GM19025 (cell line): ENCODE measurements around the gene DBN1.
A peak's percentile ranks its signal among the peaks of the same experiment; 100 is the strongest.

Source experiments
- ATAC-seq: cut with Tn5 transposase; IDR thresholded peaks from one replicate; pipeline ENCODE4 v1.9.1; 2021; ENCODE audit warnings: mild to moderate bottlenecking, low read depth, moderate library complexity; ENCODE audit not compliant: unreplicated experiment

Gene DBN1

GRCh38 chr5:177457852-177458681, 15.4 kb downstream of the DBN1 start:
- ATAC-seq, result no peak

- ATAC-seq, result no peak
Observed at GRCh38 chr5:177456976-177457851, 16.2 kb downstream of the DBN1 start.

DNA sequence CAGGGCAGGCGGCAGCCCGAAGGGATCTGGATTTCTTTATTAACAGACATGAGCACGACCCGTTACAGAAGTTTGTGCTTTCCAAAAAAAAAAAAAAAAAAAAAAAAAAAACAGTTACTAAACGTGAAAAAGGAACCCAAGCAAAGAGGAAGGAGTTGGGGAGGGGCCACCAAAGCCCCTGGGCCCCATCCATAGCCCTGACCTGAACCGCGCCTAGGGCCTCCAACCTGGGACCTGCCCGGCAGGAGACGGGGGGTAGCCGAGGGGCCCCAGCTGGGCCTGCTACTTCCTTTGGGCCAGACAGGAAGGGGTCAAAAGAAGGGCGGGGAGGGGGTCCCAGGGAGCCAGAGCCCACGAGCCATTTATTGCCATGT, 16.9 kb downstream of the DBN1 start:
- ATAC-seq, result no peak

DNA sequence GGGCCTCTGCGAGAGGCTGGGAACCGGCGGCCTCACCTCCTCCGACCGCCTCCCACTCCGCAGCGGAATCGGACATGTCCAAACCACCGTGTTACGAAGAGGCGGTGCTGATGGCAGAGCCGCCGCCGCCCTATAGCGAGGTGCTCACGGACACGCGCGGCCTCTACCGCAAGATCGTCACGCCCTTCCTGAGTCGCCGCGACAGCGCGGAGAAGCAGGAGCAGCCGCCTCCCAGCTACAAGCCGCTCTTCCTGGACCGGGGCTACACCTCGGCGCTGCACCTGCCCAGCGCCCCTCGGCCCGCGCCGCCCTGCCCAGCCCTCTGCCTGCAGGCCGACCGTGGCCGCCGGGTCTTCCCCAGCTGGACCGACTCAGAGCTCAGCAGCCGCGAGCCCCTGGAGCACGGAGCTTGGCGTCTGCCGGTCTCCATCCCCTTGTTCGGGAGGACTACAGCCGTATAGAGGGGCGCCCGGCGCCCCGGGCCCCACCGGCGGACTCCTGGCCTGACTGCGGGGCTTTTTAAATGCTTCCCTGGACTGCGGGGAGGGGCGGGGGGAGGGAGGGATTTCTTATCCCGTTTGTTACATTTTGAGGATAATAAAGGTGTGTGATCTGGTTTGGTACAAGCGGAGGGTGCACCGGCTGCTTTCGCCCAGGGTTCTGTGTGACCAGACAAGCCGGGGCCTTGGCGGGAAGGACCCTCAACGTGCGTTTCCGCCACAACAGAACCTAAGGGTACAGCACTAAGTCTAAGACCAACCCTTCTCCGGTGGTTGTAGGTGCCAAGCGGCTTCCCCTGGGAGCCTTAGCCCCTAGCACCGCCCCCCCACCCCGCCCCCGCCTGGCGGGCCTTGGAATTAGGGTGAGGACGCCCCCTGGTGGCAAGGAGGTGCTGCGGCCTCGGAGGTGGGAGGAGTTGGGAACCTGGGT, 17.5 kb downstream of the DBN1 start:
- peak; percentile 7 for ATAC-seq

DNA sequence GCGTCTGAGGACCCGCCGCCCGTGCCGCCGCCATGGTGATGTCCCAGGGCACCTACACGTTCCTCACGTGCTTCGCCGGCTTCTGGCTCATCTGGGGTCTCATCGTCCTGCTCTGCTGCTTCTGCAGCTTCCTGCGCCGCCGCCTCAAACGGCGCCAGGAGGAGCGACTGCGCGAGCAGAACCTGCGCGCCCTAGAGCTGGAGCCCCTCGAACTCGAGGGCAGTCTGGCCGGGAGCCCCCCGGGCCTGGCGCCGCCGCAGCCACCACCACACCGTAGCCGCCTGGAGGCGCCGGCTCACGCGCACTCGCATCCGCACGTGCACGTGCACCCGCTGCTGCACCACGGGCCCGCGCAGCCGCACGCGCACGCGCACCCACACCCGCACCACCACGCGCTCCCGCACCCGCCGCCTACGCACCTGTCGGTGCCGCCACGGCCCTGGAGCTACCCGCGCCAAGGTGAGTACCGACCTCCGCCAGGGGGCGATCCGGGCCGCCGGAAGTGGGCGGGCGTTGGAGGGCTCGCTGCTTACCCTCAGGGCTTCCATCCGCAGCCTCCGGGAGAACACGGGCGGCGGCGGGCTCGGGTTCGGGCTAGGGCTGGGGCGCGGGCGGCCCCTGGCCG, 18.3 kb downstream of the DBN1 start:
- peak; percentile 42 for ATAC-seq

GRCh38 chr5:177454397-177455035, 18.9 kb downstream of the DBN1 start:
- peak; percentile 50 for ATAC-seq

DNA sequence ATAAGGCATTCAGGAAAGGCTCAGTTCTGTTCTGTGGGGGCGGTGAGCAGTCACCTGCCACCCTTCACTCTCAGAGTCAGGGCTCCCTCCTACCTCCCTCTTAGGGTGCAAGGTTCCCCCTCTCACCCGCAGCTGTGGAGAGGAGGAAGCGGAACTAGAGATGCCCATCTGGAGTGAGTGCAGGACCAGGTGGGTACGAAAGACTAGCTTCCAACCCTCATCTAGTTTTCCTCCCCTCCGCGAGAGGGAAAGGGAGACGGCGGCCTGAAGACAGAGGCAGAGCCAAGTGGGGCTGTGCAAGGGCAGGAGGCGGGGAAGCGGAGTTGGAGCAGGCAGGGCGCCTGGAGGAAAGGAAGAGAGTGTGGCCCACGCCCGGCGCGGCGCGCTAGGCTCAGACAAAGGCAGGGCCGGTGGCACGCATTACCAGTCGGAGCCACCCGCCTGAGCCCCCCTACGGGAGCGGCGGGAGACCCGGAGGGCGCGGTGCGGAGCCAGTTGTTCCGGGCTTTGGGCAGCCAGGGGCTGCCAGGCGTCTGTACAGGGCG, 19.5 kb downstream of the DBN1 start:
- ATAC-seq, result peak; percentile 1

GRCh38 chr5:177452688-177453638, 20.5 kb downstream of the DBN1 start:
- ATAC-seq, result no peak

DNA sequence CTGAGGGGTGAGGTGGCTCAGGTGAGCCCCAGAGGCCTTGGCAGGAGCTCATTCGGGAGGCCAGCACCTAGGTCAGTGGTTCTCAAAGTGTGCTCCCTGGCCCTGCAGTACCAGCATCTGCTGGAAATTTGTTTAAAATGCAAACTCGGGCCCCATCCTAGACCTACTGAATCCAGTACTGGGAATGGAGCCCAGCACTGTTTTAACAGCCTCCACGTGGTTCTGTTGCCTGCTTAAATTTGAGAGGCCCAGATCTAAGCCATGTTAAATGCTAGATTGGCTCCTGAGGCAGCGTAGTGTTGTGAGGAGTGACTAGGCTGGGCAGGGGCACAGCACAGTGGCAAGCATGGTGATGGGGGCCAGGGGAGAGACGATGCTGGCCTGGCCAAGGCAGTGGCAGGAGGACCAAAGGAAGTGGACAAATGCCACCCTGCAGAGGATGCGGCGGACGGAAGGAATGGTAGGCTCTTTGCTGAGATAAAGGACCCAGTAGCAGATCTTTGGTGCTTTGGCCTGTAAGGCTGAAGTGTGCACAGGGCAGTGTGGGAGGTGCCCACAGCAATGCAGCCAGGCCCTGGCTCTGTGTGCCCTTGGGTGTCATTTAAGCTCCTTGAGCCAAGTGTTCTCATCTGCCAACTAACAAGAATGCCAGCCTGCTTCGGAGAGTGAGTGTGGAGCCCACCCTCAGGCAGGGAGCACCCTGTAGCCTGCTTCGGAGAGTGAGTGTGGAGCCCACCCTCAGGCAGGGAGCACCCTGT, 22.6 kb downstream of the DBN1 start:
- ATAC-seq, result no peak

DNA sequence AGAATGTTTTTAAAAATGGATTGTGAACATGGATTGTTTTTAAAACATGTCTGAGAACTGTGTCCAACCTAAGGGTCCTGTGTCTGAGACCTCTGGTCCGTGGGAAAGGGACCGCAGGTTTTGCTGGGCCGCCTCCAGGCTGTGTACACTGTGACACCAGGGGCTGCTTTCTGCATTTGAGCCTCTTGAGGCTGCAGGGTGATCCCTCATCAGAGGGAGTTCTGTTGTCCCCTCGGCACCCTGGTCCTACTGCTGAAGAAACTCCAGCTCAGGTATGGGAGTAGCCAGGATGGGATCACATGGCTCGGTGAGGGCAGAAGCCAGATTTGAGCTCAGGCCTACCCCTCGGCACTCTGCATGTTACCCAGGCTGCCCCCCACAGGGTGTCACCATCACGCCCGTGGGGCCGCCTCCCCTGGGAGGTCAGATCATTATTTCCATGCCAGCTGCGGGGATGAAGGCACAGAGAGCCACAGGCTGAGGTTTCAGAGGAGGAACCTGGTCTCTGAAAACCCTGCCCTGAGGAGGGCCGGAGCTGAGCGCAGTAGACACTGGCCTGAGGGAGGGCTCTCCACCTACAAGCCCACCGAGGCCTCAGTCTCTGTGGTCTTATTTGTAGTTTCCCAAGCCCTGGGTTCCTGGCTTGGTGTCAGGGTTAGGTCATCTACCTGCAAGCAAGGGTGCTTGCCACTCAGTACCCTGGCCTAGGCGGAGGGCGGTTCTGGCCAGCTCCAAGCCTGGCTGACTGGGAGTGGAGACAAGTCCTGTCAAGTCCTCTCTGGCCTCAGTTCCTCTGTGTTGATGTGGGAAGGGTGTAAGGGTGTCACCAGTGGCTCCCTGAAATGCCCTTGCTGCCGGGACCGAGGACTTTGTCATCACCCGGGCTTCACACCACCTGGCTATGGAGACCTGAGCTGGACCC, 24.0 kb downstream of the DBN1 start:
- ATAC-seq, result no peak

- no peak for ATAC-seq
Observed at GRCh38 chr5:177448244-177448950, 25.0 kb downstream of the DBN1 start.

DNA sequence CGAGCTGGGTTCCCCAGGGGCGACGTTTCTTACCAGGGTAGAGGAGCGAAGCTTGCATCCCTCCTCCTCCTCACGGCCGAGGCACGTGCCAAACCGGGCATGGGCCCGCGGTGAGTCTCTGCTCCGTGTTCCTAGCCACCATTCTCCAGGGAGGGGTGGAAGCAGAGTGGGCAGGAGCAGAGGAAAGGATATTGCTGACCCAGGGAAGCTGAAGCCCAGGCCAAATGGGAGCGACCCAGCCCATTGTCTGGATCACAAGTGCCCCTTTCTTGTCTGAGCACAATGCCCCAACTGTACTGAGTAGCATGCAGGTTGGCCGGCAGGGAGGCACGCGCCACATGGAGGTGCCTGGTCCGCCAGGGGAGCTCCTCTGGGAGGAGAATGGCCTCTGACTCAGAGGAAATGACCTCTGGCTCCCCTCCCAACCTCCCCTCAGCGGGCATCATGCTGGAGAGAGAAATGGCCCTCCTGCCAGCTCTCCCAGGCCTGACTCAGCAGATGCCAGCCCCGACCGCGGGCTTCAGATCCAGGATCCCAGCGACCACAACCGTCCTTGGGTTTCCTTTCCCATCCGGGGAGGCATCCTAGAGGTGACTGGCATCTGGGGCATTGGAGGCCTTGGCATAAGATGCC, 25.7 kb downstream of the DBN1 start:
- no peak for ATAC-seq

GRCh38 chr5:177447066-177447610, 26.3 kb downstream of the DBN1 start:
- peak; percentile 33 for ATAC-seq

DNA sequence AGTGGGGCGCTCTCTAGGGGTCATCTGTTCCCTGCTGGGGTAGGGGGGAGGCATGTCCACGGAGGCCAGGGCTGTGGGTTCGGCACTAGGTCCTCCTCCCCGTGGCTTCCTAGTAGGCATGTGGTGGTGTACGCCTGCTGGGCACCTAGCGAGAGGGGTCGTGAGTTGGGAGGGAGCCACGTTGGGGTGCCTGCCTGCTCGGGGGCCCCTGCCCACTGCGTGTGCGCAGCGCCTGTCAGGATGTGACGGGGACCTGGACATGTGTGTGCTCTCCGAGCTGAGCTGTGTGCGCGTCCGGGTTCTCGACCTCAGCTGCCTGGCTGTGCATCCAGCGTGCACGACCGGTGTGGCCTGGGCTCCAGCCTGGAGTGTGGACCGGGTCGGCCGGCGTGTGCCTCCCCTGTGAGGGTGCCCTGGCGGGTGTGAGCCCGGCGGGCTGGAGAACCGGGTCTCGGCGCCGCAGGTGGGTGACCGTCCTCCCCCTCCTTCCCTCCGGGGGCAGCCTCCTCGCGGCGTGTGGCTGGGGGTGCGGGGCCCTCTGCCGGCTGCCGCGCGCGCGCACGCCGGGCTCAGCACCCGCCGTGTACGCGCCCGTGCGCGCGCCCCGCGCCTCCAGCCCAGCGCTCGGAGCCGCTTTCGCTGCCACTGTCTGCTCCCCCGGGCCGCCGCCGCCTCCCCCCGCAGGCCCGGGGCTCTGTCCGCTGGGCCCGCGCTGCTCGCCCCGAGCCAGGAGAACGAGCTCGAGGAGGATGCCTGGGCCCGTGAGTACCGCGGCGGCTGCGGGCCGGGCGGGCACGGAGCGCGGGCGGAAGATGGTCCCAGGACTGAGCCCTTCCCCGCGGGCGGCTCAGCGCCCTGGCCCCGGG, 27.0 kb downstream of the DBN1 start, which contains the start of gene PRR7:
Gene PRR7 (plus strand): TSS at position 615 of the 866 bp plus-strand sequence. CDS start 8,254 bp downstream, outside the sequence.
- peak; percentile 62 for ATAC-seq
